HG02571 (cell line): ENCODE measurements around the gene PLTP.

ENCODE experiments used
- ATAC-seq: cut with Tn5 transposase; IDR thresholded peaks from one replicate; pipeline ENCODE4 v1.9.1; 2021; ENCODE audit warnings: mild to moderate bottlenecking, moderate library complexity; ENCODE audit not compliant: unreplicated experiment

Gene PLTP

DNA sequence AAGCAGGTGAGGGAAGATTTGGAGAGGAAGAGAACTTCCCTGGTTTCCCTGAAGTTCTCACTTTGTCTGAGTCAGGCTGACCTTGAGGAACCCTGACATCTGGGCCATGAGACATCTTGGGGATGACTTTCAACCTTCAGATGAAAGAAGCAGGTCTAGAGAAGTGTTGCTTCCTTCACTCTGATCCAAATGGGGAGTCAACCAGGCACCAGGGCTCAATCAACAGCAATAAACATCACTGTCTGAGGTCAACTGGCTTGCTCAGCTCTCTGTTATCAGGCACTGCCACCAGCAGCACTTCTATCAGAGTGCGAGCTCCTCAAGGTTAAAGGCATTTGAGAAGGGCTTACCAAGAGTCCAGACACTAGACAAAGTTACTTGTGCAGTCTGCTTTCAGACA lies 61.0 kb downstream of the PLTP start:
- ATAC-seq = no peak

DNA sequence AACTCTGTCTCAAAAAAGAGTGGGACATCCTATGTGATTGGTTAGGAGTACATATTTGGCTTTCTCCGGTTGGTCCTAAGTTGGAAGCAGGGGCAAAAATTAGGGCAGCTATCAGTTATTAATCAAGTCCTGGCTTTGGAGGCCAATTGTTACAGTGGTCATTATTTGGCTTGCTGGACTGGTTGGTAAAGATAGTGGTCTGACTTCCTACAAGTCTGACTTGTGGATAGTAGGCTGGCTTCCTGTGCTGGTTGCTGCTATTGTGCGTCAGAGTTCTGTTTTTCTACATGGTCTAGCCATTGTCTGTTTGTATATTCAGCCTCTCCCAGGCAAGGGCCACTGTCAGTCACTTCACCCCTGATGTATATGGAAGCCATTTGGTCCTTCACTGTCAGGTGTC lies 61.7 kb downstream of the PLTP start:
- no peak for ATAC-seq

- no peak for ATAC-seq
Measured at GRCh38 chr20:45848969-45849582, 62.9 kb downstream of the PLTP start.
